Loucy (cell line): ENCODE measurements around the gene NCLN.

Source experiments
- H2AFZ ChIP-seq: fragments of 200-600 bp; sonication (generic); 2 replicates; pipeline ENCODE4 v1.6.0; 2016; ENCODE audit warnings: antibody characterized with exemption, mild to moderate bottlenecking, low read length, moderate library complexity
- H3F3A ChIP-seq: fragments of 200-600 bp; 2 replicates; pipeline ENCODE4 v1.6.0; 2016; ENCODE audit warnings: antibody characterized with exemption, low read depth, mild to moderate bottlenecking
- H3K27me3 ChIP-seq: fragments of 200-600 bp; sonication (generic); 2 replicates; pipeline ENCODE4 v1.6.1; 2014; ENCODE audit warnings: low read length, mild to moderate bottlenecking; ENCODE audit not compliant: insufficient read depth, poor library complexity, severe bottlenecking
- H3K36me3 ChIP-seq: fragments of 200-600 bp; sonication (generic); 2 replicates; pipeline ENCODE4 v1.6.1; 2016; ENCODE audit warnings: low read length; ENCODE audit not compliant: insufficient read depth
- H3K4me1 ChIP-seq: fragments of 200-600 bp; sonication (generic); 2 replicates; pipeline ENCODE4 v1.5.1; 2014; ENCODE audit warnings: low read length, mild to moderate bottlenecking; ENCODE audit not compliant: insufficient read depth, poor library complexity, severe bottlenecking
- H3K4me2 ChIP-seq: fragments of 200-600 bp; sonication (generic); 2 replicates; pipeline ENCODE4 v1.6.0; 2014; ENCODE audit warnings: antibody characterized with exemption, low read length, low read depth, mild to moderate bottlenecking; ENCODE audit not compliant: poor library complexity, severe bottlenecking
- H3K4me3 ChIP-seq: fragments of 200-600 bp; sonication (generic); 2 replicates; pipeline ENCODE4 v1.5.1; 2014; ENCODE audit warnings: low read length, mild to moderate bottlenecking, mixed read lengths; ENCODE audit not compliant: poor library complexity, severe bottlenecking
- H3K79me2 ChIP-seq: fragments of 200-600 bp; sonication (generic); 2 replicates; pipeline ENCODE4 v1.6.1; 2014; ENCODE audit warnings: low read length; ENCODE audit not compliant: insufficient read depth
- H3K9ac ChIP-seq: fragments of 200-600 bp; sonication (generic); 2 replicates; pipeline ENCODE4 v1.6.0; 2014; ENCODE audit warnings: mild to moderate bottlenecking, low read depth, low read length, moderate library complexity; ENCODE audit not compliant: poor library complexity, severe bottlenecking
- H3K9me2 ChIP-seq: fragments of 200-600 bp; sonication (generic); replicated peaks from 2 replicates; pipeline ENCODE4 v1.6.1; 2016; ENCODE audit warnings: low read depth, low read length, mixed read lengths
- H3K9me3 ChIP-seq: fragments of 200-600 bp; sonication (generic); 2 replicates; pipeline ENCODE4 v1.6.1; 2014; ENCODE audit warnings: mild to moderate bottlenecking, antibody characterized with exemption, low read length, low read depth; ENCODE audit not compliant: insufficient read depth
- H4K20me1 ChIP-seq: fragments of 200-600 bp; sonication (generic); 2 replicates; pipeline ENCODE4 v1.6.0; 2014; ENCODE audit warnings: antibody characterized with exemption, low read length, mild to moderate bottlenecking; ENCODE audit not compliant: insufficient read depth, poor library complexity, severe bottlenecking
- EZH2phosphoT487 ChIP-seq: fragments of 200-600 bp; IDR thresholded peaks from 2 replicates; pipeline ENCODE4 v1.6.1; 2018; ENCODE audit warnings: antibody characterized with exemption, mild to moderate bottlenecking, moderate library complexity, borderline replicate concordance
- TF ChIP-seq, protein P1 (sequence below): fragments of 200-600 bp; sonication (generic); conservative IDR thresholded peaks from 2 replicates; pipeline ENCODE4 v1.5.1; 2014; ENCODE audit warnings: mild to moderate bottlenecking, antibody characterized with exemption, low read length

The NCLN gene

DNA sequence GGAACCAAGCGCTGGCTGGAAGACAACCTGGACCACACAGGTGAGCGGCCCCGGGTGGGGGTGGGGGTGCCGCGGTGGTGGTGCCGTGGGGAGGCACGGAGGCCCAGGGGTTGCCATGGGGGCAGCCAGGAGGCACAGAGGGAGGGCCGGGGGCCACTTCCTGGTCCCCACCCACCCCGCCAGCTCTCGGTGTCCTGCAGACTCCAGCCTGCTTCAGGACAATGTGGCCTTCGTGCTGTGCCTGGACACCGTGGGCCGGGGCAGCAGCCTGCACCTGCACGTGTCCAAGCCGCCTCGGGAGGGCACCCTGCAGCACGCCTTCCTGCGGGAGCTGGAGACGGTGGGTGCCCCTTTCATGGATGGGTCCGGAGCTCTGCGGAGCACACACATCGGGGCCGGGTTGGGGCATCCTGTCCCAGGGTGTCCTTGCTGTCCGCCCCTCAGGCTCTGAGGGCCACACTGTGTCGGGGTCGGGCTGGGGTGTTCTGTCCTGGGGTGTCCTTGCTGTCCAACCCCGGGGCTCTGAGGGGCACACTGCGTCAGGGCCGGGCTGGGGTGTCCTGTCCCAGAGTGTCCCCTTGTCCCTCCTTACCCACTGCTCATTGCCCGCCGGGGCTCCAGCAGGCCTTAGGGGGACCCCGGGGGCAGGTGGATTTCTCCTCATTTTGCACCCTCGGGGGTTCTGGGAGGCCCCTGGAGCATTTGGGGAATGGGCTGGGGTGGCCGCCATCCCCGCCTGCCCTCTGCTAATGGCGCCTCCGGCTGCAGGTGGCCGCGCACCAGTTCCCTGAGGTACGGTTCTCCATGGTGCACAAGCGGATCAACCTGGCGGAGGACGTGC lies 18.3 kb downstream of the NCLN start:
- Histone ChIP-seq H3K27me3 (no peaks in the 10 kb centered on the region), H3K4me3 (no peak overlapping the region), H3F3A (no peaks in the 10 kb centered on the region), H3K4me2 (no peak overlapping the region), H3K79me2 (no peaks in the 10 kb centered on the region), H3K9me3 (no peaks in the 10 kb centered on the region), H4K20me1 (no peaks in the 10 kb centered on the region), H3K9me2 (no peaks in the 10 kb centered on the region), H3K9ac (no peak overlapping the region), H2AFZ (no peak overlapping the region), H3K4me1 (no peaks in the 10 kb centered on the region), H3K36me3 (no peaks in the 10 kb centered on the region)
- no peak for TF ChIP-seq EZH2phosphoT487
- TF ChIP-seq, protein P1, sequence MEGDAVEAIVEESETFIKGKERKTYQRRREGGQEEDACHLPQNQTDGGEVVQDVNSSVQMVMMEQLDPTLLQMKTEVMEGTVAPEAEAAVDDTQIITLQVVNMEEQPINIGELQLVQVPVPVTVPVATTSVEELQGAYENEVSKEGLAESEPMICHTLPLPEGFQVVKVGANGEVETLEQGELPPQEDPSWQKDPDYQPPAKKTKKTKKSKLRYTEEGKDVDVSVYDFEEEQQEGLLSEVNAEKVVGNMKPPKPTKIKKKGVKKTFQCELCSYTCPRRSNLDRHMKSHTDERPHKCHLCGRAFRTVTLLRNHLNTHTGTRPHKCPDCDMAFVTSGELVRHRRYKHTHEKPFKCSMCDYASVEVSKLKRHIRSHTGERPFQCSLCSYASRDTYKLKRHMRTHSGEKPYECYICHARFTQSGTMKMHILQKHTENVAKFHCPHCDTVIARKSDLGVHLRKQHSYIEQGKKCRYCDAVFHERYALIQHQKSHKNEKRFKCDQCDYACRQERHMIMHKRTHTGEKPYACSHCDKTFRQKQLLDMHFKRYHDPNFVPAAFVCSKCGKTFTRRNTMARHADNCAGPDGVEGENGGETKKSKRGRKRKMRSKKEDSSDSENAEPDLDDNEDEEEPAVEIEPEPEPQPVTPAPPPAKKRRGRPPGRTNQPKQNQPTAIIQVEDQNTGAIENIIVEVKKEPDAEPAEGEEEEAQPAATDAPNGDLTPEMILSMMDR, result no peak

DNA sequence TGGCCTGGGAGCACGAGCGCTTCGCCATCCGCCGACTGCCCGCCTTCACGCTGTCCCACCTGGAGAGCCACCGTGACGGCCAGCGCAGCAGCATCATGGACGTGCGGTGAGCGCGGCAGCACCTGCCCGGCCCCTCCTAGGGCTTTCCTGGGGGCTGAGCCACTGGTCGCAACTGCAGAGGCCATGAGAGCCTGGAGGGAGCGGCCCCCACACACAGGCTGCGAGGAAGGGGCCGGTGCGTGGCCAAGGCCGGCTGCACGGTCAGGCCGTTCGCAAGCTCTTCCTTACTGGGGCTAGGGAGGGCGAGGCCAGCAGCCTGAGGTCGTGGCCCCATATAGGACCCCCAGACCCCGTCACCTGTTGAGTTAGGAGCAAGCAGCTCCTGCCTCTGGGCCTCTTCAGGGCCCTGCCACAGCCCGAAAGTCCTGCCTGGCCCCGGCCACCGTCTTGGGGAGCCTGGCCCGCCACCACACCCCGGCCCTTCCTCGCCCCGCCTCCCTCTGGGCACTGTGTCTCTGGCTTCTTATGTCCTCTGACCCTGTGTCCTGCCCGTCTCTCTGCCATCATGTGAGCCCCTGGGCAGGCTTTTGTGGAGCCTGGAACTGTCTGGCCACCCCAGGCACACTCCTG lies 19.0 kb downstream of the NCLN start:
- no peak overlapping the region for H3K4me3 ChIP-seq
- H3F3A ChIP-seq, result no peaks in the 10 kb centered on the region
- no peaks in the 10 kb centered on the region for H3K9me3 ChIP-seq
- no peaks in the 10 kb centered on the region for H3K9me2 ChIP-seq
- H3K4me1 ChIP-seq, result no peaks in the 10 kb centered on the region
- no peaks in the 10 kb centered on the region for H4K20me1 ChIP-seq
- H3K9ac ChIP-seq, result no peak overlapping the region
- H3K36me3 ChIP-seq, result no peaks in the 10 kb centered on the region
- H3K27me3 ChIP-seq, result no peaks in the 10 kb centered on the region
- TF ChIP-seq EZH2phosphoT487, result no peak
- TF ChIP-seq, protein P1, result no peak
- no peaks in the 10 kb centered on the region for H3K79me2 ChIP-seq
- H3K4me2 ChIP-seq, result no peak overlapping the region
- H2AFZ ChIP-seq, result no peak overlapping the region

DNA sequence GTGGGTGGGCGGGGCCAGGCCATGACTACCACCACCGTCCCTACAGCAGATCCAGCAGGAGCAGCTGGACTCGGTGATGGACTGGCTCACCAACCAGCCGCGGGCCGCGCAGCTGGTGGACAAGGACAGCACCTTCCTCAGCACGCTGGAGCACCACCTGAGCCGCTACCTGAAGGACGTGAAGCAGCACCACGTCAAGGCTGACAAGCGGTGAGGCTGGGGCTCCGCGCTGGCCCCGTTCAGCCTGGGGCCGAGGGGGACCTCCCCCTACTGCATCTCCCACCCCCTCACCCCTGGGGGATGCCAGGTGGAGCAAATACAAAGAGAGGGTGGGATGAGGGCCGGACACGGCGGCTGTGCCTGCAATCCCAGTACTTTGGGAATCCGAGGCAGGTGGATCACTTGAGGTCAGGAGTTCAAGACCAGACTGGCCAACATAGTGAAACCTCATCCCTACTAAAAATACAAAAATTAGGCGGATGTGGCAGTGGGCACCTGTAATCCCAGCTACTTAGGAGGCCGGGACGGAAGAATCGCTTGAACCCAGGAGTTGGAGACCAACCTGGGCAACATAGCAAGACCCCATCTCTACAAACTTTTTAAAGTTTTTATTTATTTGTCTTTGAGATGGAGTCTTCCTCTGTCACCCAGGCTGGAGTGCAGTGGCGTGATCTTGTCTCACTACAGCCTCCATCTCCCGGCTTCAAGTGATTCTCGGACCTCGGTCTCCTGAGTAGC lies 20.7 kb downstream of the NCLN start:
- TF ChIP-seq EZH2phosphoT487, result no peak
- TF ChIP-seq, protein P1, result no peak
- Histone ChIP-seq H4K20me1 (no peaks in the 10 kb centered on the region), H2AFZ (no peak overlapping the region), H3K9ac (no peak overlapping the region), H3K4me3 (no peak overlapping the region), H3K36me3 (no peaks in the 10 kb centered on the region), H3K4me1 (no peaks in the 10 kb centered on the region), H3K9me2 (no peaks in the 10 kb centered on the region), H3F3A (no peaks in the 10 kb centered on the region), H3K4me2 (no peak overlapping the region), H3K27me3 (no peaks in the 10 kb centered on the region), H3K79me2 (no peaks in the 10 kb centered on the region), H3K9me3 (no peaks in the 10 kb centered on the region)
